ENCODE results near the gene TM6SF1.

Gene TM6SF1

DNA sequence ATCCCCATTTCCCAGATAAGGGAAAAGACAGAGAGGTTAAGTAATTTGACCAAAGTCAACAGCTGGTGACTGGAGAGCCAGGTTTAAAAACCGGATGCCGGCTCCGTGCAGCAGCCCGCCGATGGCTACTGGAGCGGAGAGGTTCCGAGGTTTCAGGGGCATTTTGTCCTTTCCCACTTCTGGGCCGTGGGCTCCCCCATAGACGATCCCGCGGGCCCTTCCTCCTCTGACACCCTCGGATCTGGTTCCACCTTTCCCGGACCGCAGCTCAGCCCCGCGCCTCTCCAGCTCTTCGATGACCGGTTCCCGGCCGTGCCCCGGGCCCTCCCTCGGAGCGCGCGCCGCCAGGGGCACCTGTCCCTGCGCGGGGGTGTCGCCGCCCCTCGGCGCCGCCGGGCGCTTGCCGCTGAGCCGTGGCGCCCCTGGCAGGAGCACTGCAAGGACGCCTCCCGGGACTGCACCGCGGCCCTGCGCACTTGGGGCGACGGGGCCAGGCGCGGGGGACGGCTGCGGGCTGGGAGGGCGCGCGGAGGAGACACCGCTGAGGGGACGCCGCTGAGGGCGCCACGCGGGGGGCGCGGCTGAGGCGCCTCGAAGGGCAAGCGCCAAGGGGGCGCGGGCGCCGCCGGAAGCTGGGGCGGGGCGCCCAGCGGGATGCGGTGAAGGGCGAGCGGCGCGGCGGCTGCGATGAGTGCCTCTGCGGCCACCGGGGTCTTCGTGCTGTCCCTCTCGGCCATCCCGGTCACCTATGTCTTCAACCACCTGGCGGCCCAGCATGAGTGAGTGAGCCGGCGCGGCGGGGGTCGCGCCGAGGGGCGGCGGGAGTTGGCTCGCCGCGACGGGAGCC lies at the start of gene TM6SF1:
Gene TM6SF1, plus strand, starts transcription at position 652 of the 847 bp plus-strand sequence. Its CDS starts 36 bp downstream, at position 688.
- TF ChIP-seq FOXM1 (IDR thresholded peaks at IDR 0.05; ENCODE audit: borderline replicate concordance) (peak; percentile 60), LEF1 (IDR thresholded peaks at IDR 0.05; ENCODE audit: borderline replicate concordance) (peak; percentile 67; the same call in 1 of the 2 replicates), HDGF (IDR thresholded peaks at IDR 0.05; ENCODE audit: borderline replicate concordance) (no peak)
- DNase-seq (ENCODE audit: extremely low spot score), result peak; percentile 48
- POLR2A ChIA-PET, result interaction anchor here (1.5 kb wide), 1 partner anchor 40 kb away, joined by 6 read pairs; the partner anchor contains the start of gene BTBD1
- CTCF ChIA-PET, result interaction anchor here (1.4 kb wide), 1 partner anchor 13 kb away, joined by 4 read pairs; no protein-coding TSS in a partner anchor

DNA sequence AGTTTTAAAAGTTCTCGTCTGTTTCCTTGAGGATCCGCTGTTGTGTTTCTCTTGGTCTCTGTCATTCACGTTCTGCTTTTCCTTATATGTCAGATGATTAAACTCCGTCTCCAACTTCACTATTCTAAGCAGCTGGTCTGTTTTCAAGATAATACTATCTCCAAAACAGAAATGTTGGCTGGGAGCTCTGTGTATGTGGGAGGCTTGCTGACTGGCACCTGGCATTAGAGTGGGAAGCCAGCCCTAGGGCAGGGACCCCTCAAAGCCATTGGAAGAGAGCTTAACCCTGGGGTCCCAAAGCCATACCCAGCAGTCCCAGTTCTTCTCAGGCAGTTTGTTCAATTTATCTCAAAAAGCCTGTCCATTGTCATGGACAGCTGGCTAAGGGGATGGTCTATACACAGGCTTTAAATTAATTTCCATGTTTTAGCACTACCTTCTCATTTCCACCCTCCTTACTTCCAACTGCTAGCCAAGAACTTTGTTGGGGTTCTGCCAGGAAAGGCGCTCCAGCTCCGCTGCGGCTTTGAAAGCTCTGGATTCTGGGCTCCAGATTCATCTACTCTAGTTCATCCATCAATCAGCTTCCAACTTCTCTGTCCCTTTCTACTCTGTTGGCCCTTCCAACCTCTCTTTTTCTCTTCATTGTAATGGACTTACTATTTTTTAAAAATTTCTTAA lies 49.6 kb upstream of the TM6SF1 start:
- CTCF ChIA-PET, result no interaction called here
- TF ChIP-seq SP1 (IDR thresholded peaks at IDR 0.05), result no peak
- POLR2A ChIA-PET, result interaction anchor here (2.9 kb wide), 1 partner anchor 9 kb away, joined by 12 read pairs; the partner anchor contains the start of gene BTBD1
- no peak for DNase-seq (ENCODE audit: extremely low spot score)

DNA sequence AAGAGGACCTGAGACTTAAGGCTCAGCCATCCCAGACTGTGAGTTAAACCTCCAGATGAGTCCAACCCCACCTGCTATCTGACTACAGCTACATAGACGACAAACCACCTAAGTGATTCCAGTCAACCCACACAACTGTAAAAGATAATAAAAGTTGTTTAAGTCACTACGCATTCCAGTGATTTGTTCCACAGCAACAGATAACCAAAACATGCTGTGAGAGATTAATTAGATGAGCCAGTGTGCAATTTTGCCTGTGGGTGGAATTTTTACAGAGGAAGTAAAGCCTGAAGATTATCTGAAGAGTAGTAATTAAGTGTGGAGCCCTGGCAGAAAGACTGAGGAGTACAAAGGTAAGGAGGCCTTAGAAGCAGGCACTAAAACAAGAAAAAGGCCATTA lies 45.8 kb upstream of the TM6SF1 start:
- ChIA-PET CTCF (no interaction called here), POLR2A (interaction anchor here (1.2 kb wide), 1 partner anchor 51 kb away, joined by 3 read pairs; no protein-coding TSS in a partner anchor)
- DNase-seq (ENCODE audit: extremely low spot score), result no peak
- TF ChIP-seq ARNT (IDR thresholded peaks at IDR 0.05) (no peak), HDGF (IDR thresholded peaks at IDR 0.05; ENCODE audit: borderline replicate concordance) (no peak), L3MBTL2 (conservative IDR thresholded peaks at IDR 0.05) (no peak), TARDBP (IDR thresholded peaks at IDR 0.05) (no peak), FOXM1 (IDR thresholded peaks at IDR 0.05; ENCODE audit: borderline replicate concordance) (no peak), SP1 (IDR thresholded peaks at IDR 0.05) (no peak), ELF4 (IDR thresholded peaks at IDR 0.05) (no peak), FOXA1 (IDR thresholded peaks at IDR 0.05) (no peak), BHLHE40 (IDR thresholded peaks at IDR 0.05; ENCODE audit: borderline replicate concordance) (no peak), FOXK2 (IDR thresholded peaks at IDR 0.05) (no peak), CTBP1 (IDR thresholded peaks at IDR 0.05; ENCODE audit: borderline replicate concordance) (no peak)

DNA sequence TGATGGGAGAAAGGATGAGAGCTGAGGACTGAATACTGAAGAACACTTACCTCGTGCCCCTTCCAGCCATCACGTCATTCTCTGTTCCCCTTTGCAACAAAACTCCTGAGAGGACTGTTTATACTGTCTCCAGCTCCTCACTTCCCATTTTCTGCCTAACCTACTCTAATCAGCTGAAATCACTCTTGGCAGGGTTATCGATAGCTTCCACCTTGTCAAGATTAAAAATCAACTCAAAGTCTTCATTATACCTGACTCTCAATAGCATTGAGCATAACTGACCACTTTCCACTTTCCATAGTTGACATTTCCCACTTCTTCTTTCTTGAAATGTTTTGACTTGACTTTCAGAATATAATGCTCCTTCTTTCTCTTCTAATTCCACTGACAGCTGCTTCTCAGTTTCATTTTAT lies 44.7 kb upstream of the TM6SF1 start:
- TF ChIP-seq L3MBTL2 (conservative IDR thresholded peaks at IDR 0.05) (no peak), FOXA1 (IDR thresholded peaks at IDR 0.05) (no peak), NFRKB (IDR thresholded peaks at IDR 0.05) (no peak), CTBP1 (IDR thresholded peaks at IDR 0.05; ENCODE audit: borderline replicate concordance) (no peak), FOXM1 (IDR thresholded peaks at IDR 0.05; ENCODE audit: borderline replicate concordance) (no peak), SP1 (IDR thresholded peaks at IDR 0.05) (no peak), TARDBP (IDR thresholded peaks at IDR 0.05) (no peak), SUZ12 (IDR thresholded peaks at IDR 0.05) (no peak), LEF1 (IDR thresholded peaks at IDR 0.05; ENCODE audit: borderline replicate concordance) (no peak), ARNT (IDR thresholded peaks at IDR 0.05) (no peak), BHLHE40 (IDR thresholded peaks at IDR 0.05; ENCODE audit: borderline replicate concordance) (no peak), FOXK2 (IDR thresholded peaks at IDR 0.05) (no peak), ELF4 (IDR thresholded peaks at IDR 0.05) (no peak), ZNF384 (IDR thresholded peaks at IDR 0.05) (no peak), HDGF (IDR thresholded peaks at IDR 0.05; ENCODE audit: borderline replicate concordance) (no peak)
- TF ChIP-seq, protein P1, sequence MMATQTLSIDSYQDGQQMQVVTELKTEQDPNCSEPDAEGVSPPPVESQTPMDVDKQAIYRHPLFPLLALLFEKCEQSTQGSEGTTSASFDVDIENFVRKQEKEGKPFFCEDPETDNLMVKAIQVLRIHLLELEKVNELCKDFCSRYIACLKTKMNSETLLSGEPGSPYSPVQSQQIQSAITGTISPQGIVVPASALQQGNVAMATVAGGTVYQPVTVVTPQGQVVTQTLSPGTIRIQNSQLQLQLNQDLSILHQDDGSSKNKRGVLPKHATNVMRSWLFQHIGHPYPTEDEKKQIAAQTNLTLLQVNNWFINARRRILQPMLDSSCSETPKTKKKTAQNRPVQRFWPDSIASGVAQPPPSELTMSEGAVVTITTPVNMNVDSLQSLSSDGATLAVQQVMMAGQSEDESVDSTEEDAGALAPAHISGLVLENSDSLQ (IDR thresholded peaks at IDR 0.05), result no peak
- no peak for DNase-seq (ENCODE audit: extremely low spot score)
- POLR2A ChIA-PET, result interaction anchor here (1.1 to 1.4 kb wide), 3 partner anchors 50 to 145 kb away, joined by 3 to 5 read pairs (median 3); no protein-coding TSS in a partner anchor
- CTCF ChIA-PET, result interaction anchor here (0.6 to 1.1 kb wide), 3 partner anchors 9 to 142 kb away, joined by 3 to 4 read pairs (median 3); partner anchors contain the start of gene C15orf40

DNA sequence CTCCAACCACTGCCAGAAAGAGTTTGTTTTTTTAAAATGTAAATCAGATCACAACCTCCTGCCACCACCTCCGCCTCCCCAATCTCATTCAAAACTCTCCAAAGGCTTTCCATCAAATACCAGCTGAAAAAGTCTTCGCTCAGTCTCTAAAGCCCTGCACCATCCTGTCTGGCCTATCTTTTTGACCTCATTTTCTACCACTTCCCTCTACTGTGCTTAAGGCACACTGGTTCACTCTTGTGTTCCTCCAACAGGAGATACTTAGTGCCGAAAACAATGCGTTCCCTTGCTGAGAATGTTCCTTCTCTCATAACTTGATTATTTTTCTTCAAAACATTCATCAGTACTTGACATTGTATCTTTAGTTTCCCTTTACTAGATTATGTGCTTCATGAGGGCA lies 43.9 kb upstream of the TM6SF1 start:
- CTCF ChIA-PET, result interaction anchor here (1.1 kb wide), 1 partner anchor 52 kb away, joined by 3 read pairs; the partner anchor contains the start of gene C15orf40

DNA sequence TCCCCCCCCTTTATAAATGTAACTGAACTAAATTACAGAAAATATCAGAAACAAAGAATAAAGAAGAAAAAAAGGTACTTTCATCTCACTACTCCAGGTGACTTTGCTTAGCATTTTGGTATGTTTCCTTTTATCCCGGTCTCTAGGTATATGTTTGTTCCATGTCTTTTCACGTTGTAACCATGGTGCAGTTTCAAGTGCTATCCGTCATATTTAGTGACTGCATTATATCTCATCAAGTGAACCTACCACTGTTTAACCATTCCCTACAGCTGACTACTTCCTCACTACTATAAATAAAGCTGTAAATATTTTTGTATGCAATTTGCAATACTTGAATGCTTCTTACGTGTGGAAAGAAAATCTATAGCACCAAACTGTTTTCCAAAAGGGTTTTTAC lies 42.6 kb upstream of the TM6SF1 start:
- TF ChIP-seq LEF1 (IDR thresholded peaks at IDR 0.05; ENCODE audit: borderline replicate concordance) (no peak), ZNF384 (IDR thresholded peaks at IDR 0.05) (no peak)
- TF ChIP-seq, protein P1 (IDR thresholded peaks at IDR 0.05), result peak; percentile 82
- DNase-seq (ENCODE audit: extremely low spot score), result no peak
- CTCF ChIA-PET, result no interaction called here
- POLR2A ChIA-PET, result interaction anchor here (1.1 kb wide), 1 partner anchor 54 kb away, joined by 3 read pairs; no protein-coding TSS in a partner anchor

More for the DNA sequence above, 43.9 kb upstream of the TM6SF1 start:
- TF ChIP-seq NFRKB (IDR thresholded peaks at IDR 0.05), result no peak
- TF ChIP-seq ELF4 (IDR thresholded peaks at IDR 0.05), result no peak
- no peak for TF ChIP-seq ZNF384 (IDR thresholded peaks at IDR 0.05)
- TF ChIP-seq FOXA1 (IDR thresholded peaks at IDR 0.05), result no peak
- no peak for TF ChIP-seq ARNT (IDR thresholded peaks at IDR 0.05)
- TF ChIP-seq FOXM1 (IDR thresholded peaks at IDR 0.05; ENCODE audit: borderline replicate concordance), result no peak
- no peak for TF ChIP-seq L3MBTL2 (conservative IDR thresholded peaks at IDR 0.05)
- no peak for TF ChIP-seq HDGF (IDR thresholded peaks at IDR 0.05; ENCODE audit: borderline replicate concordance)
- TF ChIP-seq LEF1 (IDR thresholded peaks at IDR 0.05; ENCODE audit: borderline replicate concordance), result no peak
- no peak for DNase-seq (ENCODE audit: extremely low spot score)
- POLR2A ChIA-PET, result interaction anchor here (1.4 kb wide), 1 partner anchor 51 kb away, joined by 5 read pairs; no protein-coding TSS in a partner anchor

Data from HEK293T (cell line).